Kidney (tissue), 14 donors: ENCODE measurements around the gene LIPJ. TPM values are rescaled to one million over a fixed set of nuclear protein-coding genes. Genes with fewer than 3 reads are reported as not detected.
A peak's percentile ranks its signal among the peaks of the same experiment; 100 is the strongest.

ENCODE experiments used
- DNase-seq, 5 donors: peaks; one replicate each; pipeline ENCODE4 v3.0.0-alpha.2; 2013 to 2020
- FAIRE-seq: peaks from 2 replicates; lab custom pipeline; 2012; peaks lifted over from hg19 to GRCh38; lab: Jason Lieb, UNC
- H3K27ac ChIP-seq, 2 donors: one replicate each; pipeline ENCODE4 v1.7.0; 2013; ENCODE audit warnings: low read depth in 2 of 2, low read length in 2 of 2, inconsistent platforms in 1 of 2
- H3K27me3 ChIP-seq: one replicate; pipeline ENCODE4 v1.7.1; 2013; ENCODE audit warnings: low read length, inconsistent platforms; ENCODE audit not compliant: control insufficient read depth, insufficient read depth
- H3K36me3 ChIP-seq, 3 donors: one replicate each; pipeline versions ENCODE4 v1.7.0 to v1.7.1; 2013; ENCODE audit warnings: low read length in 3 of 3, control low read depth in 1 of 3, inconsistent platforms in 1 of 3; ENCODE audit not compliant: insufficient read depth in 3 of 3, control insufficient read depth in 2 of 3
- H3K4me1 ChIP-seq, 3 donors: one replicate each; pipeline versions ENCODE4 v1.7.0 to v1.7.1; 2013; ENCODE audit warnings: low read length in 3 of 3, inconsistent platforms in 1 of 3, low read depth in 1 of 3; ENCODE audit not compliant: control insufficient read depth in 2 of 3, insufficient read depth in 2 of 3
- H3K4me3 ChIP-seq, 3 donors: one replicate each; pipeline versions ENCODE4 v1.7.0 to v1.8.1; 2013; ENCODE audit warnings: low read length in 3 of 3, control low read depth in 1 of 3, inconsistent platforms in 1 of 3
- H3K9ac ChIP-seq, 3 donors: one replicate each; pipeline versions ENCODE4 v1.7.0 to v1.7.1; 2013; ENCODE audit warnings: low read length in 3 of 3, control low read depth in 1 of 3, inconsistent platforms in 1 of 3
- H3K9me3 ChIP-seq, 3 donors: one replicate each; pipeline versions ENCODE4 v1.7.0 to v1.7.1; 2013; ENCODE audit warnings: low read length in 3 of 3, control low read depth in 1 of 3, inconsistent platforms in 1 of 3; ENCODE audit not compliant: control insufficient read depth in 2 of 3, insufficient read depth in 1 of 3
- intact Hi-C: fragments of 100-400 bp; cut with DNase I; formaldehyde crosslinking; loops from one replicate; pipeline ENCODE4 v1.11.1; 2022
- polyA plus RNA-seq: library from polyadenylated mRNA; stranded (reverse); fragments of 350-450 nt; fragmentation: Illumina TruSeq; extraction: RNeasy Lipid Tissue Mini Kit (QIAGEN cat#74804); gene quantifications from one replicate; pipeline ENCODE4 v1.2.3, GENCODE V29; 2014; ENCODE audit warnings: low read depth, low replicate concordance; ENCODE audit not compliant: insufficient read depth
- total RNA-seq: library from RNA; stranded (reverse); fragmentation: NEBNext Ultra II Directional; extraction: Animal tissue kit (Norgen Biotek cat#: 25700); gene quantifications from one replicate; pipeline ENCODE4 v1.2.1, GENCODE V29; 2021
- TF ChIP-seq, protein P1 (sequence below): IDR thresholded peaks from 3 replicates; pipeline ENCODE4 v1.5.1; 2012; ENCODE audit warnings: mild to moderate bottlenecking, moderate library complexity, borderline replicate concordance; ENCODE audit not compliant: insufficient read depth; ENCODE audit errors: extremely low read depth
- donor health status: control.
- donor health status: control.
- donor health status: control.
- donor health status: control.
- donor health status: control.
- donor health status: DM: yes; HTN: yes; CAD: no.
- donor health status: Normal renal cell carcinoma (clear cell type).

The LIPJ gene
- total and polyA plus RNA-seq, 2 donors from 2014 or later: not detected

DNA sequence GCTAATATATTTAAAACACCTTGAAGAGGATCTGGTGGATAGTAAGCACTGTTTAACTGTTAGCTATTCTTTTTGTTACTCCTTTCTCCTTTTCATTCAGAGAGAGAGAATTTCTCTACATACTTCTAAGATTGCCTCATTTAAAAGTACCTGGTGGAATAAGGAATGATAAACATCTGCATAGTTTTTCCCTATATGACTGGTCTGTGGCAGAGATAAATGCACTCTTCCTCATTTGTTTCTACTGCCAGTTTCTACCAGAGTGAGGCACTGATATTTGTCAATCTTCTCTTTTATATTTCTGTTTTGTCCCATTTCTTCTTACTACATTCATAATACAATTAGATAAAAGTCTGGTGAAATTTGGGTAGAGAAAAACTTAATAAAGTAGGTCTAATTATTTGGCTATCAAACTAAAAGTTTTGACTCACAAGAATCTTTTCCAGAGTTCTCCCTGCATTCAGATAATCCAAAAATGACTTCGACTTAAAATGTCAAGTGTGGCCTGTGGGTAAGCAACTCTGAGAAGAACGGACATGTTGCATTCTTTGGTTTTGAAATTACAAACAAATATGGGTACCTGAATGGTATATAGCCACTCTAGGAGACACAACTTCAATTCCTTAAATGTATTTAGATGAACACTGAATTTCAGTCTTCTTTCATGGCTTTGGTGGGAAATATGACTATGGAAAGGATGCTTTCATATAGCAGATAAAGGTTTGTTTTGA is 42.3 kb upstream of the LIPJ start:
- intact Hi-C loops: no loop called here
- no peaks in the 10 kb centered on the region for H3K9me3 ChIP-seq
- no peak overlapping the region for H3K9ac ChIP-seq
- DNase-seq (no peak), FAIRE-seq (no peak)
- H3K27ac ChIP-seq: no peak overlapping the region
- H3K36me3 ChIP-seq: no peaks in the 10 kb centered on the region
- H3K4me3 ChIP-seq: no peak overlapping the region
- no peaks in the 10 kb centered on the region for H3K27me3 ChIP-seq
- H3K4me1 ChIP-seq: no peaks in the 10 kb centered on the region
- TF ChIP-seq, protein P1, sequence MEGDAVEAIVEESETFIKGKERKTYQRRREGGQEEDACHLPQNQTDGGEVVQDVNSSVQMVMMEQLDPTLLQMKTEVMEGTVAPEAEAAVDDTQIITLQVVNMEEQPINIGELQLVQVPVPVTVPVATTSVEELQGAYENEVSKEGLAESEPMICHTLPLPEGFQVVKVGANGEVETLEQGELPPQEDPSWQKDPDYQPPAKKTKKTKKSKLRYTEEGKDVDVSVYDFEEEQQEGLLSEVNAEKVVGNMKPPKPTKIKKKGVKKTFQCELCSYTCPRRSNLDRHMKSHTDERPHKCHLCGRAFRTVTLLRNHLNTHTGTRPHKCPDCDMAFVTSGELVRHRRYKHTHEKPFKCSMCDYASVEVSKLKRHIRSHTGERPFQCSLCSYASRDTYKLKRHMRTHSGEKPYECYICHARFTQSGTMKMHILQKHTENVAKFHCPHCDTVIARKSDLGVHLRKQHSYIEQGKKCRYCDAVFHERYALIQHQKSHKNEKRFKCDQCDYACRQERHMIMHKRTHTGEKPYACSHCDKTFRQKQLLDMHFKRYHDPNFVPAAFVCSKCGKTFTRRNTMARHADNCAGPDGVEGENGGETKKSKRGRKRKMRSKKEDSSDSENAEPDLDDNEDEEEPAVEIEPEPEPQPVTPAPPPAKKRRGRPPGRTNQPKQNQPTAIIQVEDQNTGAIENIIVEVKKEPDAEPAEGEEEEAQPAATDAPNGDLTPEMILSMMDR: no peak

DNA sequence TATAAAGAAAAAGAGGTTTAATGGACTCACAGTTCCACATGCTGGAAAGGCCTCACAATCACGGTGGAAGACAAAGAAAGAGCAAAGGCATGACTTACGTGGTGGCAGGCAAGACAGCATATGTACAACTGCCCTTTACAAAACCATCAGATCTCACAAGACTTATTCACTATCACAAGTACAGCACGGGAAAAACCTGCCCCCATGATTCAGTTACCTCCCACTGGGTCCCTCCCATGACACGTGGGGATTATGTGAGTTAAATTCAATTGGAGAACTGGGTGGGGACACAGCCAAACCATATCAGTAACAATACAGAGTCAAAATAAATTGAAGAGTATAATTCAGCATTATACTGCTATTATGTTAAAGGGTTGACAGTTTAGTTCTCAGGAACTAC is 41.2 kb upstream of the LIPJ start:
- DNase-seq (no peak), FAIRE-seq (no peak)
- no peaks in the 10 kb centered on the region for H3K9me3 ChIP-seq
- H3K9ac ChIP-seq: no peak overlapping the region
- TF ChIP-seq, protein P1: no peak
- intact Hi-C loops: no loop called here
- no peaks in the 10 kb centered on the region for H3K4me1 ChIP-seq
- no peak overlapping the region for H3K4me3 ChIP-seq
- H3K36me3 ChIP-seq: no peaks in the 10 kb centered on the region
- no peaks in the 10 kb centered on the region for H3K27me3 ChIP-seq
- H3K27ac ChIP-seq: no peak overlapping the region

DNA sequence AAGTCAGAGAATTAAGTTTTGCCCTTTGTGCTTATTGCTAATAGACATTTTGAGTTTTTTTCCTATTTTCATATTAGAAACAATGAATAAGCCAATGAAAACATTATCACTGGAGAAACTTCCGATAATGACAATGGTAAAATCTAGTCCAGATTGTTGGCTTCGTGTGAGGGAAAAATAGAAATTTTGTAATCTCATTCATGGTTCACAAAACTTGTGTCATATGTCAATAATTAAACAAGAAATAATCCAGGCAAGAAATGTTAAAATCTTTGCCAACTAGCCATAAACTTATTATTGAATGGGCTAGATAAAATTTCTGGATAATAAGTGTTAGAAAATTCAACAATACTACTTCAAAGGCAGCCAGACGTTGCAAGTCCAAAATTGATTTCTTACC is 40.1 kb upstream of the LIPJ start:
- Histone ChIP-seq H3K27me3 (no peaks in the 10 kb centered on the region), H3K27ac (no peak overlapping the region), H3K4me1 (no peaks in the 10 kb centered on the region), H3K36me3 (no peaks in the 10 kb centered on the region), H3K4me3 (no peak overlapping the region), H3K9ac (no peak overlapping the region), H3K9me3 (no peaks in the 10 kb centered on the region)
- TF ChIP-seq, protein P1: no peak
- DNase-seq (no peak), FAIRE-seq (peak; percentile 78)
- intact Hi-C loops: no loop called here

DNA sequence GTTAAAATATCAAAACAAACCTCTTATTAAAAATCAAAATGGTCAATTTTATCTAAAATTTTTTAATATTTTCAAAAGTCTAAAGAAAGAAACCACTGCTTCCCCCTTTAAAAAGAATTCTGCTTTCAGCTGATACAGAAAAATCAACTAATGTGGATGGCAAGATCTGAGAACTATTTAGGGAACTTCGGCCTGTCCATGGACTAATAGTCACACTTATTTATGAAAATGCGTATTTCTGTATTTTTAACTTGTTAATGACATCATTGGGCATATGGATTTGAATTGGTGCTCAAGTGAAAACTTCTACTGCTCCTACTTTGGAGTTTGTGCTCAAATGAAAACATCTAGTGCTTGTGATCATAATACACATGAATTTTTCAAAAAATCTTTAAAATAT is 35.3 kb upstream of the LIPJ start:
- Histone ChIP-seq H3K27ac (no peak overlapping the region), H3K4me3 (no peak overlapping the region), H3K9ac (no peak overlapping the region), H3K9me3 (no peaks in the 10 kb centered on the region), H3K4me1 (no peaks in the 10 kb centered on the region), H3K27me3 (no peaks in the 10 kb centered on the region), H3K36me3 (no peaks in the 10 kb centered on the region)
- TF ChIP-seq, protein P1: no peak
- no peak for DNase-seq
- no peak for FAIRE-seq
- intact Hi-C loops: loop anchor here (10.0 kb wide), 1 partner anchor 696 kb away; no protein-coding TSS in a partner anchor
